A673 (cell line): ENCODE results near the gene EIF5AL1.

Experiments used
- CTCF ChIP-seq: fragments of 300-800, 200-600 bp; sonication (generic); conservative IDR thresholded peaks from 2 replicates; pipeline ENCODE4 v1.5.1; 2017; ENCODE audit warnings: low read depth, mild to moderate bottlenecking, antibody characterized with exemption, low read length, moderate library complexity, mixed read lengths
- EZH2 ChIP-seq: fragments of 200-600 bp; sonication (generic); IDR thresholded peaks from 2 replicates; pipeline ENCODE4 v1.6.1; 2017; ENCODE audit warnings: borderline replicate concordance, low read depth, mild to moderate bottlenecking, mixed read lengths, antibody characterized with exemption, low read length; ENCODE audit not compliant: poor library complexity, severe bottlenecking

- TF ChIP-seq EZH2 (no peak), CTCF (no peak)
Measured at GRCh38 chr10:79468015-79468560, 44.2 kb upstream of the EIF5AL1 start.
